ENCODE results near the gene PPEF2. TPM values are rescaled to one million over a fixed set of nuclear protein-coding genes. Genes with fewer than 3 reads are reported as not detected.

PPEF2 gene
- polyA plus RNA-seq, 3 donors = 0.25 TPM; not detected in 2

- Histone ChIP-seq H3K27ac (ENCODE audit: low read depth in 1 of 2, low read length in 2 of 2) (no peak overlapping the region), H3K79me2 (ENCODE audit: insufficient read depth, low read length) (no peaks in the 10 kb centered on the region), H3K27me3 (ENCODE audit: control insufficient read depth in 2 of 2, insufficient read depth in 2 of 2, low read length in 2 of 2) (no peaks in the 10 kb centered on the region), H3K4me3 (replicated peaks in 1 of 3; ENCODE audit: low read depth in 2 of 3, low read length in 3 of 3) (no peak overlapping the region), H3K9ac (ENCODE audit: insufficient read depth, low read length, poor library complexity, severe bottlenecking) (no peak overlapping the region), H3K36me3 (replicated peaks in 1 of 2; ENCODE audit: control insufficient read depth in 1 of 2, insufficient read depth in 2 of 2, low read length in 2 of 2) (peaks cover 24 to 45% of the 10 kb centered on the region in 2 donors), H4K20me1 (ENCODE audit: insufficient read depth, low read length) (no peaks in the 10 kb centered on the region), H3K9me3 (replicated peaks in 1 of 2; ENCODE audit: control insufficient read depth in 1 of 2, insufficient read depth in 1 of 2, low read length in 2 of 2) (no peaks in the 10 kb centered on the region), H3K4me1 (ENCODE audit: control insufficient read depth in 1 of 2, insufficient read depth in 2 of 2, low read length in 2 of 2) (no peaks in the 10 kb centered on the region), H3K4me2 (replicated peaks; ENCODE audit: extremely low read depth, low read length, poor library complexity, severe bottlenecking) (no peak overlapping the region), H2AFZ (ENCODE audit: insufficient read depth, low read depth, low read length, poor library complexity, severe bottlenecking) (no peak overlapping the region)
- Mint-ChIP-seq H3K4me3 (no peak overlapping the region), H3K4me1 (peaks cover 5% of the 10 kb centered on the region), H3K27ac (no peak overlapping the region), H3K9me3 (no peaks in the 10 kb centered on the region), H3K36me3 (peaks cover 29 to 33% of the 10 kb centered on the region in 2 donors), H3K27me3 (ENCODE audit: low read depth in 3 of 3) (no peaks in the 10 kb centered on the region)
- no peak for DNase-seq
- TF ChIP-seq CTCF (IDR thresholded peaks at IDR 0.05) = no peak
- WGBS (ENCODE audit: insufficient coverage) = 100% methylated on average over 1 of the region's 2 CpGs
- intact Hi-C loops (cut with micrococcal nuclease) = no loop called here
These were observed 84.4 kb downstream of the PPEF2 start for GRCh38 chr4:75817901-75818300.

Small RNAs within 50 kb of the gene (small RNA-seq; reads per million reads assigned to genes)
- not detected for gene RNU2-16P (ENCODE audit: insufficient read length, low read depth)

Other genes with a start within 250 kb of the PPEF2 start
- 10 to 100 TPM; 32.5 to 92.3 (median 74.2) TPM for gene G3BP2, start 229.0 kb downstream of the PPEF2 start, polyA plus RNA-seq
- gene USO1, start 177.9 kb downstream of the PPEF2 start, polyA plus RNA-seq = 10 to 100 TPM; 15.4 to 26.9 (median 17.5) TPM
- 100 to 1,000 TPM; 170 to 308 (median 231) TPM for gene NAAA, start 38.6 kb upstream of the PPEF2 start, polyA plus RNA-seq
- 10 to 100 TPM in 2 of 3 donors, 1 to 10 TPM in 1; 8.9 to 38.1 (median 20.7) TPM for gene SDAD1, start 88.5 kb upstream of the PPEF2 start, polyA plus RNA-seq
- under 1 TPM; 0.46 to 0.95 (median 0.55) TPM for gene CXCL9, start 105.1 kb upstream of the PPEF2 start, polyA plus RNA-seq
- 10 to 100 TPM in 2 of 3 donors, 1 to 10 TPM in 1; 5.5 to 16.5 (median 16.3) TPM for gene CXCL10, start 121.0 kb upstream of the PPEF2 start, polyA plus RNA-seq
- under 1 TPM; 0.15 to 0.36 (median 0.25) TPM for gene CXCL11, start 133.6 kb upstream of the PPEF2 start, polyA plus RNA-seq
- not detected for gene ART3, start 172.3 kb upstream of the PPEF2 start, polyA plus RNA-seq
- gene NUP54, start 245.9 kb upstream of the PPEF2 start, polyA plus RNA-seq = 10 to 100 TPM; 15.0 to 25.0 (median 16.2) TPM